ENCODE results near the gene NARF. TPM values are rescaled to one million over a fixed set of nuclear protein-coding genes. Genes with fewer than 3 reads are reported as not detected.
A peak's percentile ranks its signal among the peaks of the same experiment; 100 is the strongest.

The NARF gene
- total and polyA plus RNA-seq, 2 experiments from 2014 or later: 66.1 to 67.1 TPM

GRCh38 chr17:82416771-82417170, 41.8 kb upstream of the NARF start:
- Histone ChIP-seq H3K4me1 (ENCODE audit: insufficient read depth) (peaks cover 19% of the 10 kb centered on the region), H3K4me2 (no peak overlapping the region), H3K9me2 (ENCODE audit: insufficient read depth) (no peaks in the 10 kb centered on the region), H3F3A (replicated peaks; ENCODE audit: low read depth) (no peaks in the 10 kb centered on the region; the same call in none of the 2 replicates), H3K79me2 (replicated peaks; ENCODE audit: insufficient read depth) (no peaks in the 10 kb centered on the region), H3K27ac (ENCODE audit: low read depth) (no peak overlapping the region), H3K4me3 (no peak overlapping the region), H3K27me3 (ENCODE audit: insufficient read depth) (no peaks in the 10 kb centered on the region), H4K20me1 (replicated peaks; ENCODE audit: insufficient read depth) (peaks cover 8% of the 10 kb centered on the region), H3K36me3 (ENCODE audit: insufficient read depth) (no peaks in the 10 kb centered on the region), H2AFZ (no peak overlapping the region)
- Mint-ChIP-seq H3K4me3 (no peak overlapping the region), H3K27ac (no peak overlapping the region), H3K27me3 (ENCODE audit: insufficient read depth, low read depth, poor library complexity) (peaks cover 9% of the 10 kb centered on the region), H3K4me1 (peaks cover 13% of the 10 kb centered on the region), H3K9me3 (peaks cover 11% of the 10 kb centered on the region), H3K36me3 (ENCODE audit: low read depth) (peaks cover 22% of the 10 kb centered on the region)
- ATAC-seq (no peak), DNase-seq (ENCODE audit: low spot score) (no peak)
- no peak for TF ChIP-seq STAT1 (IDR thresholded peaks at IDR 0.05; ENCODE audit: unreplicated experiment)
- TF ChIP-seq, protein P1, sequence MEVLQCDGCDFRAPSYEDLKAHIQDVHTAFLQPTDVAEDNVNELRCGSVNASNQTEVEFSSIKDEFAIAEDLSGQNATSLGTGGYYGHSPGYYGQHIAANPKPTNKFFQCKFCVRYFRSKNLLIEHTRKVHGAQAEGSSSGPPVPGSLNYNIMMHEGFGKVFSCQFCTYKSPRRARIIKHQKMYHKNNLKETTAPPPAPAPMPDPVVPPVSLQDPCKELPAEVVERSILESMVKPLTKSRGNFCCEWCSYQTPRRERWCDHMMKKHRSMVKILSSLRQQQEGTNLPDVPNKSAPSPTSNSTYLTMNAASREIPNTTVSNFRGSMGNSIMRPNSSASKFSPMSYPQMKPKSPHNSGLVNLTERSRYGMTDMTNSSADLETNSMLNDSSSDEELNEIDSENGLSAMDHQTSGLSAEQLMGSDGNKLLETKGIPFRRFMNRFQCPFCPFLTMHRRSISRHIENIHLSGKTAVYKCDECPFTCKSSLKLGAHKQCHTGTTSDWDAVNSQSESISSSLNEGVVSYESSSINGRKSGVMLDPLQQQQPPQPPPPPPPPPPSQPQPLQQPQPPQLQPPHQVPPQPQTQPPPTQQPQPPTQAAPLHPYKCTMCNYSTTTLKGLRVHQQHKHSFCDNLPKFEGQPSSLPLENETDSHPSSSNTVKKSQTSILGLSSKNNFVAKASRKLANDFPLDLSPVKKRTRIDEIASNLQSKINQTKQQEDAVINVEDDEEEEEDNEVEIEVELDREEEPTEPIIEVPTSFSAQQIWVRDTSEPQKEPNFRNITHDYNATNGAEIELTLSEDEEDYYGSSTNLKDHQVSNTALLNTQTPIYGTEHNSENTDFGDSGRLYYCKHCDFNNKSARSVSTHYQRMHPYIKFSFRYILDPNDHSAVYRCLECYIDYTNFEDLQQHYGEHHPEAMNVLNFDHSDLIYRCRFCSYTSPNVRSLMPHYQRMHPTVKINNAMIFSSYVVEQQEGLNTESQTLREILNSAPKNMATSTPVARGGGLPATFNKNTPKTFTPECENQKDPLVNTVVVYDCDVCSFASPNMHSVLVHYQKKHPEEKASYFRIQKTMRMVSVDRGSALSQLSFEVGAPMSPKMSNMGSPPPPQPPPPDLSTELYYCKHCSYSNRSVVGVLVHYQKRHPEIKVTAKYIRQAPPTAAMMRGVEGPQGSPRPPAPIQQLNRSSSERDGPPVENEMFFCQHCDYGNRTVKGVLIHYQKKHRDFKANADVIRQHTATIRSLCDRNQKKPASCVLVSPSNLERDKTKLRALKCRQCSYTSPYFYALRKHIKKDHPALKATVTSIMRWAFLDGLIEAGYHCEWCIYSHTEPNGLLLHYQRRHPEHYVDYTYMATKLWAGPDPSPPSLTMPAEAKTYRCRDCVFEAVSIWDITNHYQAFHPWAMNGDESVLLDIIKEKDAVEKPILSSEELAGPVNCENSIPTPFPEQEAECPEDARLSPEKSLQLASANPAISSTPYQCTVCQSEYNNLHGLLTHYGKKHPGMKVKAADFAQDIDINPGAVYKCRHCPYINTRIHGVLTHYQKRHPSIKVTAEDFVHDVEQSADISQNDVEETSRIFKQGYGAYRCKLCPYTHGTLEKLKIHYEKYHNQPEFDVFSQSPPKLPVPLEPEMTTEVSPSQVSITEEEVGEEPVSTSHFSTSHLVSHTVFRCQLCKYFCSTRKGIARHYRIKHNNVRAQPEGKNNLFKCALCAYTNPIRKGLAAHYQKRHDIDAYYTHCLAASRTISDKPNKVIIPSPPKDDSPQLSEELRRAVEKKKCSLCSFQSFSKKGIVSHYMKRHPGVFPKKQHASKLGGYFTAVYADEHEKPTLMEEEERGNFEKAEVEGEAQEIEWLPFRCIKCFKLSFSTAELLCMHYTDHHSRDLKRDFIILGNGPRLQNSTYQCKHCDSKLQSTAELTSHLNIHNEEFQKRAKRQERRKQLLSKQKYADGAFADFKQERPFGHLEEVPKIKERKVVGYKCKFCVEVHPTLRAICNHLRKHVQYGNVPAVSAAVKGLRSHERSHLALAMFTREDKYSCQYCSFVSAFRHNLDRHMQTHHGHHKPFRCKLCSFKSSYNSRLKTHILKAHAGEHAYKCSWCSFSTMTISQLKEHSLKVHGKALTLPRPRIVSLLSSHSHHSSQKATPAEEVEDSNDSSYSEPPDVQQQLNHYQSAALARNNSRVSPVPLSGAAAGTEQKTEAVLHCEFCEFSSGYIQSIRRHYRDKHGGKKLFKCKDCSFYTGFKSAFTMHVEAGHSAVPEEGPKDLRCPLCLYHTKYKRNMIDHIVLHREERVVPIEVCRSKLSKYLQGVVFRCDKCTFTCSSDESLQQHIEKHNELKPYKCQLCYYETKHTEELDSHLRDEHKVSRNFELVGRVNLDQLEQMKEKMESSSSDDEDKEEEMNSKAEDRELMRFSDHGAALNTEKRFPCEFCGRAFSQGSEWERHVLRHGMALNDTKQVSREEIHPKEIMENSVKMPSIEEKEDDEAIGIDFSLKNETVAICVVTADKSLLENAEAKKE (CRISPR knock-in tag; IDR thresholded peaks at IDR 0.05): no peak
- TF ChIP-seq ZNF331 (CRISPR knock-in tag; IDR thresholded peaks at IDR 0.05; ENCODE audit: low read depth): no peak

- Mint-ChIP-seq H3K27me3 (ENCODE audit: insufficient read depth, low read depth, poor library complexity) (peaks cover 9% of the 10 kb centered on the region), H3K4me1 (peaks cover 13% of the 10 kb centered on the region), H3K27ac (no peak within 1 kb of the TSS), H3K36me3 (ENCODE audit: low read depth) (peaks cover 37% of the 10 kb centered on the region), H3K4me3 (peak within 1 kb of the TSS; percentile 78), H3K9me3 (peaks cover 25% of the 10 kb centered on the region)
- no peaks in the 10 kb centered on the region for H3K79me2 ChIP-seq (replicated peaks; ENCODE audit: insufficient read depth)
- no peaks in the 10 kb centered on the region for H3K9me2 ChIP-seq (ENCODE audit: insufficient read depth)
- no peak within 1 kb of the TSS for H3K27ac ChIP-seq (ENCODE audit: low read depth)
- no peaks in the 10 kb centered on the region; the same call in none of the 2 replicates for H3F3A ChIP-seq (replicated peaks; ENCODE audit: low read depth)
- H3K4me3 ChIP-seq: peak within 1 kb of the TSS; percentile 86
- ATAC-seq: peak; percentile 70
- TF ChIP-seq NANOG (IDR thresholded peaks at IDR 0.05; ENCODE audit: borderline replicate concordance): no peak
- TF ChIP-seq STAT1 (IDR thresholded peaks at IDR 0.05; ENCODE audit: unreplicated experiment): no peak
- TF ChIP-seq POLR2AphosphoS5 (IDR thresholded peaks at IDR 0.05; ENCODE audit: low read depth): peak; percentile 89
- peak within 1 kb of the TSS; percentile 81 for H2AFZ ChIP-seq
- peak within 1 kb of the TSS; percentile 95 for H3K4me2 ChIP-seq
- H4K20me1 ChIP-seq (replicated peaks; ENCODE audit: insufficient read depth): peaks cover 8% of the 10 kb centered on the region
- no peaks in the 10 kb centered on the region for H3K36me3 ChIP-seq (ENCODE audit: insufficient read depth)
- peaks cover 19% of the 10 kb centered on the region for H3K4me1 ChIP-seq (ENCODE audit: insufficient read depth)
- H3K27me3 ChIP-seq (ENCODE audit: insufficient read depth): no peaks in the 10 kb centered on the region
- DNase-seq (ENCODE audit: low spot score): peak; percentile 92
These were observed 40.2 kb upstream of the NARF start, which contains the start of the genes HEXD and OGFOD3 for GRCh38 chr17:82418001-82418986. Gene HEXD (plus strand): TSS chr17:82418347. CDS start chr17:82419800, 1,453 bp downstream. Gene OGFOD3 (minus strand): TSS chr17:82418586. CDS start chr17:82418485, 101 bp downstream.
